HFF-Myc (cell line): ENCODE results near the gene STX16.

Source experiments
- DNase-seq: peaks from one replicate; pipeline ENCODE4 v3.0.0-alpha.2; 2011; ENCODE audit warnings: low read depth; ENCODE audit errors: extremely low read depth
- H3K4me3 ChIP-seq: replicated peaks from 2 replicates; pipeline ENCODE4 v1.5.1; 2011; ENCODE audit warnings: low read depth, mild to moderate bottlenecking, control low read depth, low read length
- CTCF ChIP-seq: IDR thresholded peaks from 2 replicates; pipeline ENCODE4 v1.5.1; 2012; ENCODE audit warnings: mild to moderate bottlenecking, low read depth, low read length, control low read depth; ENCODE audit errors: missing control alignments

The STX16 gene

GRCh38 chr20:58712151-58712791, 61.2 kb downstream of the STX16 start:
- no peak for DNase-seq
- H3K4me3 ChIP-seq: no peak overlapping the region
- no peak for TF ChIP-seq CTCF

GRCh38 chr20:58712806-58713731, 62.0 kb downstream of the STX16 start:
- TF ChIP-seq CTCF: no peak
- no peak for DNase-seq
- no peak overlapping the region for H3K4me3 ChIP-seq

GRCh38 chr20:58713801-58714339, 62.8 kb downstream of the STX16 start:
- DNase-seq: no peak
- no peak overlapping the region for H3K4me3 ChIP-seq
- no peak for TF ChIP-seq CTCF

- no peak overlapping the region for H3K4me3 ChIP-seq
- DNase-seq: no peak
- TF ChIP-seq CTCF: no peak
Observed at GRCh38 chr20:58714340-58714922, 63.3 kb downstream of the STX16 start.

GRCh38 chr20:58714923-58715351, 63.9 kb downstream of the STX16 start:
- no peak for DNase-seq
- TF ChIP-seq CTCF: no peak
- H3K4me3 ChIP-seq: no peak overlapping the region

GRCh38 chr20:58715391-58715800, 64.3 kb downstream of the STX16 start:
- DNase-seq: no peak
- no peak for TF ChIP-seq CTCF

More at GRCh38 chr20:58715391-58715800, 64.3 kb downstream of the STX16 start:
- H3K4me3 ChIP-seq: no peak overlapping the region
